ENCODE results near the gene ICA1.
A peak's percentile ranks its signal among the peaks of the same experiment; 100 is the strongest.

The ICA1 gene

DNA sequence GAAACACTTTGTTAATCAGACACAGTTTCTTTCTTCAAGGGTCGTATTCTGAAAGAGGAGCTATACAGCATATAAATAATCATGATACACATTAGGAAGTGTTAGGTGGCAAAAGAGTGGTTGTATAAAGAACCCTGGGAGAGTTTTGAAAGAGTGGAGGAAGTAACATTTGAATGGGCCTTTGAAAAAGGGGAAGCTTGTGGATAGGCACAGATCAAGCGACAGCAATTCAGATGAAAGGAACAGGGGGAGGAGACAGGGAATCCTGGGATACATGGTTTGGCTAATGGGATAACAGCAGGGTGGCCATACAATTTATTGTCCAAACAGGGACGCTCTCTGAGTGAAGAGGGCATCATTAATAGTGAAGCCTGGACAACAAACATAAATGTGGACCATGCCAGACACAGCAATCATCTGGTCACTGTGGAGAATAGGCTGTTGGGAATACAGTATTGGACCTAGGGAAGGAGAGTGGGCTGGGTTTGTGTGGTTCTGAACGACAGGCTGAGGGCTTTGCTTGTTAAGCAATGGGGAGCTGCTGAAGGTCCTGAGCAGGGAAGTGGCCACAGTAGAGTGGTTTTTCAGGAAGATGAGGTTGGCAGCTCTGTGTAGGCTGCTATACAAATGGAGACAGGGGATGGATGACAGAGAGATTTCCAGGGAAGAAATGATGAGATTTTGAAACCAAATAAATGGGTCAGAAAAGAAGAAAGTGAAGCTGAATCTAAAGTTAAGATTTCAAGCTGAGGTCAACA, 75.9 kb downstream of the ICA1 start:
- Histone ChIP-seq H3K4me3 (ENCODE audit: low read length) (no peak overlapping the region), H3K36me3 (ENCODE audit: insufficient read depth, low read depth, low read length) (no peaks in the 10 kb centered on the region), H3K9me3 (ENCODE audit: insufficient read depth, low read depth, low read length) (no peaks in the 10 kb centered on the region), H3K9ac (ENCODE audit: low read depth, low read length) (no peak overlapping the region), H3K27me3 (ENCODE audit: insufficient read depth, low read length) (no peaks in the 10 kb centered on the region), H3K27ac (ENCODE audit: low read length) (no peak overlapping the region), H3K4me1 (ENCODE audit: insufficient read depth, low read length) (peaks cover 9% of the 10 kb centered on the region; the same call in 1 of the 2 replicates)

DNA sequence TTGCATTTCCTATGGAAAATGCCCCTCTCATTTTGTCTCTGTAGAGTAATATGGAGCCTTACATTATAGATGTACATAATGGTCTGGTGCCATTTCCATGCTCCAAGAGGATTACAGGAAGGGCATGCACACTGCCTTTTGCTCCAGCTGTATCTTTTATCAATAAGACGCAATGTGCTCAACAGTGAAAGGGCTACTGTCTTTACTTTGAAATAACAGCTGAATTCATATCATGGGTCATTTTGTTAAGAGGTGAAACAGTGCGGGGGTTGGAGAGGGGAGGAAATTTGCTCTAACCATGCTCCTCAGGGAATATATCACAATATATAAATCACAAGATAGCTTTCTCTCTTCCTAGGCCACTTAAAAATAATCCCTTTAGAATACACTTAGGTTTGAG, 77.7 kb downstream of the ICA1 start:
- Histone ChIP-seq H3K27me3 (ENCODE audit: insufficient read depth, low read length) (no peaks in the 10 kb centered on the region), H3K9me3 (ENCODE audit: insufficient read depth, low read depth, low read length) (no peaks in the 10 kb centered on the region), H3K27ac (ENCODE audit: low read length) (no peak overlapping the region), H3K4me1 (ENCODE audit: insufficient read depth, low read length) (peaks cover 2% of the 10 kb centered on the region; the same call in 1 of the 2 replicates), H3K9ac (ENCODE audit: low read depth, low read length) (no peak overlapping the region), H3K36me3 (ENCODE audit: insufficient read depth, low read depth, low read length) (no peaks in the 10 kb centered on the region), H3K4me3 (ENCODE audit: low read length) (no peak overlapping the region)

DNA sequence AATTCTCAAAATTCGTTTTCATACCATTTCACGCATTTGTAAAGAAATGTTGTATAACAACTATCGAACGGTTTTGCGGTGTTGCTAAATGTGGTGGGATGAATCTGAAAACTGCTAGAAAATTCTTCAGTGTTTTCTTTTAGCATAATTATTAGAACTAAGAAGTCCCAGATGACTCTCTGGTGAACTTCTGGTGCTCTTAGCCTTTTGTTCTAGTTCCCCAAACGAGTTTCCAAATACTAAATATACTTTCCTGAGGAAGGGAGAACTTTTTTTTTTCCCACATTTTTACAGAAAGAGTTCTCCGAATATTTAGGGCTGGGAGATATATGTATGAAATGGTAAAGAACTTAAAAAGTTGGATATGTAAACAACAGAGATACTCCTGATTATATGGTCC, 82.5 kb downstream of the ICA1 start:
- H3K27ac ChIP-seq (ENCODE audit: low read length), result no peak overlapping the region
- no peaks in the 10 kb centered on the region for H3K27me3 ChIP-seq (ENCODE audit: insufficient read depth, low read length)
- H3K9me3 ChIP-seq (ENCODE audit: insufficient read depth, low read depth, low read length), result no peaks in the 10 kb centered on the region
- no peaks in the 10 kb centered on the region for H3K36me3 ChIP-seq (ENCODE audit: insufficient read depth, low read depth, low read length)
- H3K9ac ChIP-seq (ENCODE audit: low read depth, low read length), result no peak overlapping the region
- no peak overlapping the region for H3K4me3 ChIP-seq (ENCODE audit: low read length)
- peaks cover 13% of the 10 kb centered on the region; the same call in 1 of the 2 replicates for H3K4me1 ChIP-seq (ENCODE audit: insufficient read depth, low read length)

DNA sequence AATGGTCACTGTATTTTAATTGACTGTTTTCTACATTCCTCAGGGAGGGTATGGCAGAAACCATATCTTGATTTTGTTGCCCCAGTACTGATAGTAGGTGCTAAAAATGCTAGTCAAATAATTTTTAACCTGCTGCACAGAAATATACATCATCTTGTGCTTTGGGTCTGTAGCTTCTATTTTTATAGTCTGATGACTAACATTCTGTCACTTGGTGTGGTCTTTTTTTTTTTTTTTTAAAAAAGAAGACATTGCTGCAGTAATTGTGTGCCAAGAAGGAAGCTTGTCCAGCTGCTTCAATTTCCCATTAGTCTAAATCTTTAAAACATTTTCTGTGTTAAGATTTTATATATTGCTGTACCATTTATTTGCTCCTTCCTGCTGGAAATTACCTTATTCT, 83.6 kb downstream of the ICA1 start:
- H3K4me1 ChIP-seq (ENCODE audit: insufficient read depth, low read length), result peaks cover 17% of the 10 kb centered on the region; the same call in 1 of the 2 replicates
- no peaks in the 10 kb centered on the region for H3K36me3 ChIP-seq (ENCODE audit: insufficient read depth, low read depth, low read length)
- H3K9me3 ChIP-seq (ENCODE audit: insufficient read depth, low read depth, low read length), result no peaks in the 10 kb centered on the region
- H3K9ac ChIP-seq (ENCODE audit: low read depth, low read length), result no peak overlapping the region
- no peak overlapping the region for H3K4me3 ChIP-seq (ENCODE audit: low read length)
- H3K27me3 ChIP-seq (ENCODE audit: insufficient read depth, low read length), result no peaks in the 10 kb centered on the region
- H3K27ac ChIP-seq (ENCODE audit: low read length), result no peak overlapping the region

DNA sequence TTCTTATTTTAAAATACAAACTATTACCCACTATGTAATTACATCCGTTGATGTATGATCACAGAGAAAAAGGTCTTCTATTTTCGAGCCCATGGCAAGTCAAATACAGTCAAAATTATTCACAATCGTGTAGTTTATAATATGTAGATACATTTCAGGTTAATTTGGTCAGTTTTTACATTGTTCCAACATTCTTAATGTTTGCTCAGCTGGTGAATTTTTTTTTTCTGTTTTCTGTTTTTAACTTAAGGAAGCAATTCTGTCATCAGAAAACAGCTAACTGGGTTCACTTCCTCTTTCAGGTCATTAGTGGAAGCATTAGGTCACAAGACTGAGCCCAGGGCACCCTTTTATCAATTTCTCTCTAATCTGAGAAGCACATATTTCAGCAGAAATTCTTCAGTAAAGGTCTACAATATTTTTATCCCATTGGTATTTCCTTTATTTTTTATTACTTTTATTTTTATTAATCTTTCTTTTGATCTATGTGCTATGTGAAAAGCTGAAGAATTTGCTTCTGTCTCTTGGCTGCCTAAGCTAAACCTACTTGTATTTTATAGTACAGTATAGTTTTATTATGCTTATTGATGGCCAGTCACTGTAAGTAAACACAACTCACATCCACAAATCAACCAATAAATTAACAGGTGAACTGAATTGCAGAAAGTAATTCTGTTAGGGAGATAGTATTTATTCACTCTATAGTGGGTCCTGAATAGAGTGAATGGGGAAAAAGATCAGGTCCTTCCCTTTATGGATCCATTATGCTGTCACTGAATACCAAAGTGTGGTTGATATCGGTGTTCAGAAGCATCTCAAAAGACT, 84.6 kb downstream of the ICA1 start:
- Histone ChIP-seq H3K4me1 (ENCODE audit: insufficient read depth, low read length) (peaks cover 17% of the 10 kb centered on the region; the same call in 1 of the 2 replicates), H3K9ac (ENCODE audit: low read depth, low read length) (no peak overlapping the region), H3K27ac (ENCODE audit: low read length) (no peak overlapping the region), H3K4me3 (ENCODE audit: low read length) (no peak overlapping the region), H3K36me3 (ENCODE audit: insufficient read depth, low read depth, low read length) (no peaks in the 10 kb centered on the region), H3K27me3 (ENCODE audit: insufficient read depth, low read length) (no peaks in the 10 kb centered on the region), H3K9me3 (ENCODE audit: insufficient read depth, low read depth, low read length) (no peaks in the 10 kb centered on the region)

DNA sequence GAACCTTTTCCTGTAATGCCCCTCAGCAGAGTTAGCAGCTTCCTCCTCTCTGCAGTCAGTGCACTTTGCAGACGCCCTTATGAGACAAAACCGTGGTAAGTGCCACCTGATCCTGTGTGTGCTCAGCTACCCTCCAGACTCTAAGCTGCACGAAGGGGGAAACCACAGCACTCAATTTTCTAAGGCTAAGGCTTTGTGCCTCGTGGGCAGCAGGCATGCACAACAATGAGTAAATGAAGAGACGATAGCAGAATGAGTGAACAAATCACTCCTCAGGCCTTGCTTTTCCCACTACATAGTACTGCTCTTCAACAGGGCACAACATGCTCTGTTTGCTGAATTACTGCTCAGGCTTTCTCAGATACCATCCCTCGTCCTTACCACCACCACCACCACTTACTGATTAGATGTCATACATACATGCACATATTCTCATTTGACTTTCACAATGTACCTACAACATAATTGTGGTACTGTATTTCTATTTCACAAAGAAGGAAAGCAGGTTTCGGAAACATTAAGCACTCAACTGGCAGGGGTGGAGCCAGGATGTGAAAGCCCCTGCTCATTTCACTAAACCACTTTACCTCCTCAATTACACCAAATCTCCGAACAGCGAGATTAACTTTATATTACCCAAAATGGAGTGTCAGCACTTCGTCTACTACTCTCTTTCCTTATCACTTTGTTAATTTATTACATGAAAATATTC, 85.4 kb downstream of the ICA1 start:
- H3K27ac ChIP-seq (ENCODE audit: low read length), result no peak overlapping the region
- H3K9ac ChIP-seq (ENCODE audit: low read depth, low read length), result no peak overlapping the region

DNA sequence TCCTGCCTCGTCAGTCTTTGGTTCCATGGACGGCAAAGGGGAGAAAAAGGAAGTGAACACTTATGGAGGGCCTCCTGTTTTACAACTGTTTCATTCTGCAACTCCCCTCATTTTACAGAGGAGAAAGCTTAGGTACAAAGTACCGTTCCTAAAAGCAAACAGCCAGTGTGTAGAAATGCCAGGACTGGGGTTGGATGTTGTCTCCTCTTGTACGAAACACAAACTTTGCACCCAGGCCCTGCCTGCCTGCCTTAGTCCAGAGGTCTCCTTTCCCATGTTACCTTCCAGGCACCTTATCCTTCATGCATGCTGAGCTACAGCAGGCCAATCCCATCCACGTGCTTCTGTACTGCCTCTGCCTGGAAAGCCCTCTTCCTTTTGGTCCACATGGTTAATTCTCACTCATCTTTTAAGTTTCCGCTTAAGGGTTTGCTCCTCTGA, 86.0 kb downstream of the ICA1 start:
- Histone ChIP-seq H3K4me3 (ENCODE audit: low read length) (no peak overlapping the region), H3K4me1 (ENCODE audit: insufficient read depth, low read length) (peaks cover 17% of the 10 kb centered on the region; the same call in 1 of the 2 replicates), H3K9ac (ENCODE audit: low read depth, low read length) (no peak overlapping the region), H3K27me3 (ENCODE audit: insufficient read depth, low read length) (no peaks in the 10 kb centered on the region), H3K27ac (ENCODE audit: low read length) (no peak overlapping the region), H3K9me3 (ENCODE audit: insufficient read depth, low read depth, low read length) (no peaks in the 10 kb centered on the region), H3K36me3 (ENCODE audit: insufficient read depth, low read depth, low read length) (no peaks in the 10 kb centered on the region)

More for the DNA sequence above, 85.4 kb downstream of the ICA1 start:
- H3K36me3 ChIP-seq (ENCODE audit: insufficient read depth, low read depth, low read length), result no peaks in the 10 kb centered on the region
- H3K4me1 ChIP-seq (ENCODE audit: insufficient read depth, low read length), result peaks cover 17% of the 10 kb centered on the region; the same call in 1 of the 2 replicates
- no peaks in the 10 kb centered on the region for H3K9me3 ChIP-seq (ENCODE audit: insufficient read depth, low read depth, low read length)
- no peak overlapping the region for H3K4me3 ChIP-seq (ENCODE audit: low read length)
- H3K27me3 ChIP-seq (ENCODE audit: insufficient read depth, low read length), result no peaks in the 10 kb centered on the region

DNA sequence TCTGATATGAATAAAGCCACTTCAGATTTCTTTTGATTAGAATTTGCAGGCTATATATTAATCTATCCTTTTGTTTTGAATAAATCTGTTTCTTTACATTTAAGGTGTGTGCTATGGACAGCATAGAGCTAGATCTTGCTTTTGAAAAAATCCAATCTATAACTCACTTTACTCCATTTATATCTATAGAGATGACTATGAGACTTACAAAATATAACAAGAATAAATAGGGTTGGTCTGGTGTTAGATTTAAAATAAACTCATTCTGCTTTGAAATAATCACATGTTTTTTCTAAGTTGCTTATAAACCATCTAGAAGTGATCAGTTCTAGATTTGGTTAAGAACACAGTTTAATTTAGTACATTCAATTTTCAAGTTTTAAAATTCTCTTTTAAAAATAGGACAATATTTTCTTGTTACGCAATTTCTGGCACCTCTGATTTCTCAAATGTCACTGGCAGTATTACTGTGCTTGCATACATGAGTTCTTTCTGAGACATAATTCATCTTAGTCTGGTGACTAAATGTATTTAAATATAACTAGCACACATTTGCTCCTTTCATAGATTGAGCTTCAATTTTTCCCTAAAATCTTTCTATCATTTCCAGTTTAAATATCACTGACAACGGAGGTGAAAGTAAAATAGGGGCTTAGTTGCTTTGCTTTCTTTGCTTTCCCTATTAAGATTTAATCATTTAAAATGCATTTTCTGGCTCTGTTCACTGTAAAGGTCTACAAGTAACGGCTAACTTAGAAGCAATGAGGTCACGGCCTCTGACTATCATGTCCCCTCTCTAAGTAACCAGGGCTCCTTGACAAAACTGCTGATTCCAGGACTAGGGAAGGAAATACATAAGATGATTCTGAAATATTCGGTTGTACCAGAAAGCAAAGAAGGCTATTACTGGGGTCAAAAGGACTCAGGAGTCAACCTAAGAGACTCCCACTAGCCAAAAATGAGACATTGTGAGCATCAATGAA, 89.3 kb downstream of the ICA1 start:
- H3K4me1 ChIP-seq (ENCODE audit: insufficient read depth, low read length), result peaks cover 20% of the 10 kb centered on the region; the same call in 1 of the 2 replicates
- H3K4me3 ChIP-seq (ENCODE audit: low read length), result no peak overlapping the region
- no peaks in the 10 kb centered on the region for H3K36me3 ChIP-seq (ENCODE audit: insufficient read depth, low read depth, low read length)
- H3K9ac ChIP-seq (ENCODE audit: low read depth, low read length), result no peak overlapping the region
- H3K27ac ChIP-seq (ENCODE audit: low read length), result no peak overlapping the region
- no peaks in the 10 kb centered on the region for H3K27me3 ChIP-seq (ENCODE audit: insufficient read depth, low read length)
- H3K9me3 ChIP-seq (ENCODE audit: insufficient read depth, low read depth, low read length), result no peaks in the 10 kb centered on the region

DNA sequence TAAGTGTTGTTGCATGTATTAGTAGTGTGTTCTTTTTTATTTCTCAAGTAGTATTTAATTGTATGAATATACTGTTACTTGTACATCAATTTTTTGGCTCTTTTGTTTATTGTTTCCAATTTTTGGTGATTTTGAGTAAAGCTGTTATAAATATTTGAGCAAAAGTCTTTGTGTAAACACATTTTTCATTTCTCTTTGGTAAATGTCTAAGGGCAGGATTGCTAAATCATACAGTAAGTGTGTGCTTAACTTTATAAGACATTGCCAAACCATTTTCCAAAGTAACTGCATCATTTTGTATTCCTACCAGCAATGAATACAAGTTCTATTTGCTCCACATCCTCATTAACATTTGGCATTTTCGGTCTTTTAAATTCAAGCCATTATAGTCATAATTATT, 92.8 kb downstream of the ICA1 start:
- H3K27me3 ChIP-seq (ENCODE audit: insufficient read depth, low read length), result no peaks in the 10 kb centered on the region
- H3K27ac ChIP-seq (ENCODE audit: low read length), result no peak overlapping the region
- H3K9ac ChIP-seq (ENCODE audit: low read depth, low read length), result no peak overlapping the region
- no peak overlapping the region for H3K4me3 ChIP-seq (ENCODE audit: low read length)
- peaks cover 8% of the 10 kb centered on the region; the same call in 1 of the 2 replicates for H3K4me1 ChIP-seq (ENCODE audit: insufficient read depth, low read length)
- H3K36me3 ChIP-seq (ENCODE audit: insufficient read depth, low read depth, low read length), result no peaks in the 10 kb centered on the region
- no peaks in the 10 kb centered on the region for H3K9me3 ChIP-seq (ENCODE audit: insufficient read depth, low read depth, low read length)

DNA sequence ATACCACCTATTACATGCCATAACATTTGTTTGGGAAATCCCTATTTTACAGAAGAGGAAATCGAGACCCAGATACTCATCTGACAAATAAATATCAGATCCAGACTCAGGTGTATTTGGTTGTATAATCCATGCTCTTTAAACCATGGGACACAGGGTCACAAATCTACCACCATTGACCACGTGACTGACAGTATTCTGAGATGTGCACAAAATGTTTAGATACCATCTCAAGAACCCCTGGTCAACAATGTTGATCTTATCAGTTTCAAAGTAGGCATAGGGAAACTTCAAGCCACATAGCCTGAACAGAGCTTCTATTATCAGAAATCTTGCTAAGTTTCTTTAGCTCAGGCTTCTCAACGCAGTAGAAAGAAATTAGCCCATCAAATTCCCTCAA, 93.6 kb downstream of the ICA1 start:
- H3K36me3 ChIP-seq (ENCODE audit: insufficient read depth, low read depth, low read length), result no peaks in the 10 kb centered on the region
- H3K27me3 ChIP-seq (ENCODE audit: insufficient read depth, low read length), result no peaks in the 10 kb centered on the region
- no peak overlapping the region for H3K4me3 ChIP-seq (ENCODE audit: low read length)
- no peaks in the 10 kb centered on the region for H3K9me3 ChIP-seq (ENCODE audit: insufficient read depth, low read depth, low read length)
- H3K4me1 ChIP-seq (ENCODE audit: insufficient read depth, low read length), result peaks cover 3% of the 10 kb centered on the region; the same call in 1 of the 2 replicates
- H3K27ac ChIP-seq (ENCODE audit: low read length), result no peak overlapping the region
- 0 out of 2 replicates have a peak overlapping the region, but pooled peaks have one; percentile 5 for H3K9ac ChIP-seq (ENCODE audit: low read depth, low read length)

Data from iPS-20b (cell line).